Sigmoid colon (tissue), 4 donors: ENCODE measurements around the gene TRABD2B.

ENCODE experiments used
- EP300 ChIP-seq, 4 donors: sonication (generic); formaldehyde crosslinking; IDR thresholded peaks; one replicate each; pipeline ENCODE4 v1.6.1; 2017; ENCODE audit warnings: antibody characterized with exemption in 4 of 4
- POLR2AphosphoS5 ChIP-seq, 4 donors: sonication (generic); formaldehyde crosslinking; IDR thresholded peaks; one replicate each; pipeline ENCODE4 v1.6.1; 2017; ENCODE audit warnings: antibody characterized with exemption in 4 of 4
- TF ChIP-seq, protein P1 (sequence below), 4 experiments: fragments of 450-650 bp in 3 of 4; fragments of 200-600 bp in 1 of 4; IDR thresholded peaks; one replicate each; pipeline ENCODE4 v1.5.1; 2016 to 2019; ENCODE audit warnings: antibody characterized with exemption in 4 of 4, mild to moderate bottlenecking in 3 of 4, moderate library complexity in 2 of 4

DNA sequence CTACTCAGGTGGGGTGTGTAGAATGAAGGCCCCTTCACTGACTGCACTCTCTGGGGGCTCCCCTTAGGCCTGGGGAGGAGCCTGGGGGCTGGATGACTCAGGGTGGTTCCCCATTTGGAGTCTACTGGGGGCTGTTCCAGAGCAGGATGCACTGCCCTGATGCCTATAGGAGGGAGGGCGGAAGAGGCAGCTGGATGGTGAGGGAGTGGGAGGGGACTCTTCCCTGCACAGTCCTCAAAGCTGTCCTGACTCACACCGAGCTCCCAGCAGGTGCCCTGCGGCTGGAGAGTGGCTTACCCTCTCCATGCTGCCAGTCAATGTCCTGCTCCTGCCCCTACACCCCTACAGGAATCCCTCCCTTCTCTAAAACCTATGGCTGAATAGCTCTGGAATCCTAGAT lies 204.4 kb downstream of the TRABD2B start:
- TF ChIP-seq POLR2AphosphoS5 (IDR thresholded peaks at IDR 0.05) (no peak), EP300 (IDR thresholded peaks at IDR 0.05) (no peak)
- TF ChIP-seq, protein P1, sequence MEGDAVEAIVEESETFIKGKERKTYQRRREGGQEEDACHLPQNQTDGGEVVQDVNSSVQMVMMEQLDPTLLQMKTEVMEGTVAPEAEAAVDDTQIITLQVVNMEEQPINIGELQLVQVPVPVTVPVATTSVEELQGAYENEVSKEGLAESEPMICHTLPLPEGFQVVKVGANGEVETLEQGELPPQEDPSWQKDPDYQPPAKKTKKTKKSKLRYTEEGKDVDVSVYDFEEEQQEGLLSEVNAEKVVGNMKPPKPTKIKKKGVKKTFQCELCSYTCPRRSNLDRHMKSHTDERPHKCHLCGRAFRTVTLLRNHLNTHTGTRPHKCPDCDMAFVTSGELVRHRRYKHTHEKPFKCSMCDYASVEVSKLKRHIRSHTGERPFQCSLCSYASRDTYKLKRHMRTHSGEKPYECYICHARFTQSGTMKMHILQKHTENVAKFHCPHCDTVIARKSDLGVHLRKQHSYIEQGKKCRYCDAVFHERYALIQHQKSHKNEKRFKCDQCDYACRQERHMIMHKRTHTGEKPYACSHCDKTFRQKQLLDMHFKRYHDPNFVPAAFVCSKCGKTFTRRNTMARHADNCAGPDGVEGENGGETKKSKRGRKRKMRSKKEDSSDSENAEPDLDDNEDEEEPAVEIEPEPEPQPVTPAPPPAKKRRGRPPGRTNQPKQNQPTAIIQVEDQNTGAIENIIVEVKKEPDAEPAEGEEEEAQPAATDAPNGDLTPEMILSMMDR (IDR thresholded peaks at IDR 0.05): no peak
